NCI-H2196 (cell line): ENCODE results near the gene KHDC4.
A peak's percentile ranks its signal among the peaks of the same experiment; 100 is the strongest.
"Not testable (repeated sequence)": the region's sequence is repeated elsewhere in the genome, so short reads cannot be mapped to it uniquely, and the experiment has no call there.

Experiments used
- DNase-seq: peaks from one replicate; lab custom pipeline; 2025; ENCODE audit not compliant: unreplicated experiment; lab: John Stamatoyannopoulos, UW

The KHDC4 gene

GRCh38 chr1:155904261-155904660 lies 30.0 kb downstream of the KHDC4 start:
- DNase-seq: no peak

DNA sequence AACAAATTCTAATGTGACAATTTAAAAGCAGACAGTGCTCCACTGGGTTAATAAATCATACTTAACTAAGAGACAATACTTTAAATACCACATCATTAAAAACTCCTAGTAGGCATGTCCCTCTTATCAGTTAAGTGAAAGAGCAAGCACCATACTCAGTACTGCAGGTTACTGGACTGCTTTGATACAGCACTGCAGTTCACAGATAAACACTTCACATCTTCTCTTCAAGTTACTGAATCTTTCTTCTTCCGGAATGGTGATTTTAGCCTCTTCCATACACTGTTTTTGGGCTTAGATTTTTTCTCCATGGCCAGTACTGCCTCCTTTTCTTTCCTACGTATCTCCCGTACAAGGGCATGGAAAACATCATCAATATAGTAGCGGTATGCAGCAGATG lies 34.1 kb downstream of the KHDC4 start:
- DNase-seq: no peak

- DNase-seq: no peak
These were observed 34.5 kb downstream of the KHDC4 start for GRCh38 chr1:155899683-155900082.

DNA sequence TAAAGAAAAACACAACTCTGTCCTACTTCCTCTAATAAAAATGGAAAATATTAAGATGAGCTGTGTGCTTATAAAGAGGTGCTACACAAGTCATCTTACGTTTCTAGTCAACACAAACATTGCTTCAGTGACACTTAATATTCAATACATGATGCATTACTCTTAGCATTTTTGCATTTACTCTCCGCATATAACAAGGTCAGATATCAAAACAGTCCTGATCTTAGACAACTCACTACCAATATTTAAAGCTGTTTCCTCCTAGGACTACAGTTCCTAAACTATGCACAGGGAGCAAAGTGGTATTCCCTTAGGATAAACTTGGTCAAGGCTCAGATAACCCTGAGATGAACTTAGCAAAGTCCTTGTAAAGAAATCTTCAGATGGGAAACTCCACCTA lies 35.3 kb downstream of the KHDC4 start:
- DNase-seq: no peak

- DNase-seq: no peak
These were observed 36.5 kb downstream of the KHDC4 start for GRCh38 chr1:155897746-155898145.

DNA sequence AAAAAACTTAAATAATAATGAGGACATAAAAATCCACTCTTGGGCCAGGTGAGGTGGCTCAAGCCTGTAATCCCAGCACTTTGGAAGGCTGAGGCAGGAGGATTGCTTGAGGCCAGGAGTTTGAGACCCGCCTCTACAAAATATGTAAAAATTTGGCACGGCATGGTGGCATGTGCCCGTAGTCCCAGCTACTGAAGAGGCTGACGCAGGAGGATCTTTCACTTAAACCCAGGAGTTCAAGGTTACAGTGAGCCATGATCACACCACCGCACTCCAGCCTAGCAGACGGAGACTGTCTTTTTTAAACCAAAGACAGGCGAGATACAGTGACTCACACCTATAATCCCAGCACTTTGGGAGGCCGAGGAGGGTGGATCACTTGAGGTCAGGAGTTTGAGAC lies 37.7 kb downstream of the KHDC4 start:
- not testable (repeated sequence) for DNase-seq

DNA sequence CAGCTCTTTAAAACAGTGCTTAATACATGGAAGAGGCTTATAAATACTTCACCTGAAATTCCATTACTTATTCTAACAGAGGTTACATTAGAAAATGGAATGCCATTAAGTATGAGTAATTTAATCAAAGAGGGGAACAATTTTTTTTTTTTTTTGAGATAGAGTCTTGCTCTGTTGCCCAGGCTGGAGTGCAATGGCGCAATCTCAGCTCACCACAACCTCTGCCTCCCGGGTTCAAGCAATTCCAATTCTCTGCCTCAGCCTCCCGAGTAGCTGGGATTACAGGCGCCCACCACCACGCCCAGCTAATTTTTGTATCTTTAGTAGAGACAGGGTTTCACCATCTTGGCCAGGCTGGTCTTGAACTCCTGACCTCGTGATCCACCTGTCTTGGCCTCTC lies 38.6 kb downstream of the KHDC4 start:
- DNase-seq: not testable (repeated sequence)

GRCh38 chr1:155893389-155894142 lies 40.6 kb downstream of the KHDC4 start:
- no peak for DNase-seq

- DNase-seq: no peak
These were observed 41.4 kb downstream of the KHDC4 start for GRCh38 chr1:155892796-155893195.

- DNase-seq: no peak
These were observed 44.0 kb downstream of the KHDC4 start for GRCh38 chr1:155890251-155890650.

- no peak for DNase-seq
These were observed 44.6 kb downstream of the KHDC4 start for GRCh38 chr1:155889566-155889965.

DNA sequence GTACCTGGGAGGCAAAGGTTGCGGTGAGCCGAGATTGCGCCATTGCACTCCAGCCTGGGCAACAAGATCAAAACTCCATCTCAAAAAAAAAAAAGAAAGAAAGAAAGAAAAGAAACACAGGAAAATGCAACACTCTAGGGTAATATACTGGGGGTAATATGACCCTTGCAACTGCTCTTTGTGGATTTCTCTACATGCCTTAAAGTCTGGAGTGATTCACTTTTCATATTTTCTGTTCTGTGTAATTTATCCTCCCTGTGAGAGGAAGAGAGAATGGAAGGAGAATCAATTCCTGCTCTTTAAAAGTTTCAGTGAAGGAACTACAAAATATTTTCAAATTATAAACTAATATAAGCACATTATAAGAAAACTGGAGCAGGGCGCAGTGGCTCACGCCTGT lies 45.7 kb downstream of the KHDC4 start:
- DNase-seq: no peak

DNA sequence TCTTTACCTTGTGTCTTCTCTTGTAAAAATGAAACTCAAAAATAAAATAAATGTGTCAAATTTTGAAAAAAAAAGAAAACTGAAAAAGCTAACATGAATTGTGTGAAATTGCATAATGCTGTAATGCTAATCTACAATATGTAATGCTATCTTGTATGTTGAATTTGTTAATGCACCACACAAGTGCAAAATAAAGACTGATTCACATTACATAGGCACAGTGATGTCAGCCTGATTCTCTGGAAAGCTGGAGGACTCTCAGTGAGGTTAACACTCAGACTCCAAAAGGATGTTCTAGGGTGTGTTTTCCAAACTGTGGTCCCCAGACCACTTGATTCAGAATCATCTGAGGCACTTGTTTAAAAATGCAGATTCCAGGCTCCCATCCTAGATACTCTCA lies 49.2 kb downstream of the KHDC4 start:
- no peak for DNase-seq

GRCh38 chr1:155884031-155884960 lies 49.9 kb downstream of the KHDC4 start:
- DNase-seq: no peak

GRCh38 chr1:155882766-155883165 lies 51.4 kb downstream of the KHDC4 start:
- no peak for DNase-seq

- no peak for DNase-seq
These were observed 52.0 kb downstream of the KHDC4 start for GRCh38 chr1:155882235-155882634.

DNA sequence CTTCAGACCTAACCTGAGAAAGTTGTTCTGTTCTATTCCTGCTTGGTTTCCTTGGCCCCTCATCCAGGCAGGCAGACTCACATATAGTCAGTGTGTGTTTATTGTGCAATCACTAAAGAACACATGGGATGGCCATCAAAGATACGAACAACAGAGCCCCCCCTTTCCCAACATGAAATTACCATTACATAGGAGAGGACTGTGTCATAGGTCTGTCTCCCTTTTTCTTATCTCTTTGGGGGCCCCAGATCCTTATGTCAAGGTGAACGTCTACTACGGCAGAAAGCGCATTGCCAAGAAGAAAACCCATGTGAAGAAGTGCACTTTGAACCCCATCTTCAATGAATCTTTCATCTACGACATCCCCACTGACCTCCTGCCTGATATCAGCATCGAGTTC lies 53.3 kb downstream of the KHDC4 start:
- DNase-seq: no peak

- DNase-seq: no peak
These were observed 54.0 kb downstream of the KHDC4 start for GRCh38 chr1:155880251-155880650.

- DNase-seq: no peak
These were observed 56.3 kb downstream of the KHDC4 start for GRCh38 chr1:155877945-155878344.

DNA sequence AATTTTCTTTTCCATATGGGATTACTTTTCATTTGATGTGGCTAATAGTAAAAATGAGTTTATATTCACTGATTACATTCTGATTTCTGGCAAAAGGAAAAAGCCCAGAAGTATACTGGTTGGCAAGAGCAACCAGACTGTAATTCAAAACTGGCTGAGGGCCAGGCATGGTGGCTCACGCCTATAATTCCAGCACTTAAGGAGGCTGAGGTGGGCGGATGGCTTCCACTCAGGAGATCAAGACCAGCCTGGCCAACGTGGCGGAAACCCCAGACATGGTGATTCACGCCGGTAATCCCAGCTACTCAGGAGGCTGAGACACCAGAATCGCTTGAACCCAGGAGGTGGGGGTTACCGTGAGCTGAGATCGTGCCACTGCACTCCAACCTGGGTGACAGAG lies 60.4 kb downstream of the KHDC4 start:
- DNase-seq: peak; percentile 15

- DNase-seq: no peak
These were observed 61.7 kb downstream of the KHDC4 start for GRCh38 chr1:155872527-155872926.

- DNase-seq: peak; percentile 35
These were observed 62.8 kb downstream of the KHDC4 start for GRCh38 chr1:155871390-155871789.
